SK-N-MC (cell line): ENCODE measurements around the gene PRPF6.

ENCODE experiments used
- EZH2 ChIP-seq: fragments of 200-600 bp; sonication (generic); IDR thresholded peaks from one replicate; pipeline ENCODE4 v1.6.1; 2017; ENCODE audit warnings: antibody characterized with exemption
- POLR2AphosphoS5 ChIP-seq: IDR thresholded peaks from 2 replicates; pipeline ENCODE4 v1.6.1; 2012; ENCODE audit warnings: mild to moderate bottlenecking, low read depth, low read length, borderline replicate concordance

DNA sequence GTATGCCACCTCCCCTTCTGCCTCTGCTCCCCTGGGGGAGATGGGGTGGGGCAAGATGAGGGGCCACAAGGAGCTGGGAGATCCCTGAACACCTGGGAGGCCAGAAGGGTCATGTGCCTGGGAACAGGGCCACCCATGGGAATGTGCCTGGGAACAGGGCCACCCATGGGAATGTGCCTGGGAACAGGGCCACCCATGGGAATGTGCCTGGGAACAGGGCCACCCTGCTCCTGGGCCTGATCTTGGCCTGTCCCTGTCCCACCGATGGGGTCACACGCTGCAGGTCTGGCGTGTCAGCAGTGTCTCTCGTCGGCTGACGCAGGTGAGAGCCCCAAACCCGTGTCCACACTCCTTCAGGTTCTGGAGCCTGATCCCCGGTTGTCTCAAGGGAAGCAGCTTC, 94.0 kb downstream of the PRPF6 start:
- TF ChIP-seq POLR2AphosphoS5 (no peak), EZH2 (no peak)
